Hepatocyte (in vitro differentiated cells): ENCODE results near the gene ACD.

Experiments
- CTCF ChIP-seq: fragments of 200-600 bp; sonication (generic); IDR thresholded peaks from 2 replicates; pipeline ENCODE4 v1.5.1; 2016; ENCODE audit warnings: antibody characterized with exemption, mild to moderate bottlenecking; ENCODE audit not compliant: poor library complexity
- EZH2phosphoT487 ChIP-seq: fragments of 200-600 bp; sonication (generic); IDR thresholded peaks from one replicate; pipeline ENCODE4 v1.6.1; 2018; ENCODE audit warnings: antibody characterized with exemption, mild to moderate bottlenecking, low read depth, moderate library complexity; ENCODE audit not compliant: unreplicated experiment, severe bottlenecking

- TF ChIP-seq CTCF (no peak), EZH2phosphoT487 (no peak)
Observed at GRCh38 chr16:67632415-67633172, 27.5 kb downstream of the ACD start.
